GM12864 (cell line): ENCODE data around the gene NCF4.
A peak's percentile ranks its signal among the peaks of the same experiment; 100 is the strongest.

Experiments used
- DNase-seq: peaks from one replicate; pipeline ENCODE4 v3.0.0-alpha.2; 2011; ENCODE audit warnings: low read depth
- H3K4me3 ChIP-seq: 2 replicates; pipeline ENCODE4 v1.5.1; 2011; ENCODE audit warnings: mild to moderate bottlenecking, low read depth, low read length, control low read depth
- CTCF ChIP-seq: IDR thresholded peaks from 2 replicates; pipeline ENCODE4 v1.5.1; 2011; ENCODE audit warnings: low read depth, mild to moderate bottlenecking, moderate library complexity, low read length, control low read depth, inconsistent platforms; ENCODE audit errors: missing control alignments

The NCF4 gene

GRCh38 chr22:36918586-36919284 is 57.9 kb downstream of the NCF4 start:
- H3K4me3 ChIP-seq, result no peak overlapping the region
- peak; percentile 16 for TF ChIP-seq CTCF
- no peak for DNase-seq

GRCh38 chr22:36921309-36922104 is 60.7 kb downstream of the NCF4 start:
- no peak overlapping the region; the same call in 1 of the 2 replicates for H3K4me3 ChIP-seq
- TF ChIP-seq CTCF, result no peak
- no peak for DNase-seq

- no peak for DNase-seq
- H3K4me3 ChIP-seq, result no peak overlapping the region
- no peak for TF ChIP-seq CTCF
Observed at GRCh38 chr22:36922105-36922608, 61.4 kb downstream of the NCF4 start.

- DNase-seq, result no peak
- no peak for TF ChIP-seq CTCF
- no peak overlapping the region for H3K4me3 ChIP-seq
Observed at GRCh38 chr22:36922711-36923110, 61.9 kb downstream of the NCF4 start.

GRCh38 chr22:36923131-36923788 is 62.5 kb downstream of the NCF4 start:
- TF ChIP-seq CTCF, result no peak
- DNase-seq, result no peak
- H3K4me3 ChIP-seq, result no peak overlapping the region

- DNase-seq, result no peak
- H3K4me3 ChIP-seq, result no peak overlapping the region
- TF ChIP-seq CTCF, result no peak
Observed at GRCh38 chr22:36924151-36924698, 63.4 kb downstream of the NCF4 start.
